K562 (cell line): ENCODE data around the gene ADAMTSL3. TPM values are rescaled to one million over a fixed set of nuclear protein-coding genes. Genes with fewer than 3 reads are reported as not detected.

Source experiments
- ATAC-seq: fragments of 200-7000 bp; cut with Tn5 transposase; 3 replicates; pipeline ENCODE4 v1.9.1; 2020; ENCODE audit warnings: moderate library complexity
- BruUV-seq: library from RNA; stranded (reverse); fragments of 400-500 nt; replicated peaks from 2 replicates; lab custom pipeline; 2021; lab: Mats Ljungman, UMichigan
- CTCF ChIA-PET: fragments of 300-600 bp; formaldehyde crosslinking; extraction: SDS; loops from one replicate; lab custom pipeline; 2021; ENCODE audit warnings: low intra/inter-chr PET ratio; lab: Yijun Ruan, JAX
- POLR2A ChIA-PET: fragments of 300-600, 350-650 bp; sonication (Branson Sonifier 250); formaldehyde crosslinking; extraction: SDS; loops from one replicate; lab custom pipeline; 2021; ENCODE audit warnings: antibody characterized with exemption, inconsistent platforms; lab: Yijun Ruan, JAX
- DNase-seq, 4 experiments: peaks; one replicate each; pipeline versions ENCODE4 v3.0.0 to v3.0.0-alpha.2; 2011 to 2018; ENCODE audit warnings: low spot score in 3 of 4, mixed read lengths in 3 of 4; ENCODE audit errors: extremely low read depth in 1 of 4
- FAIRE-seq: peaks from 2 replicates; lab custom pipeline; 2011; peaks lifted over from hg19 to GRCh38; lab: Jason Lieb, UNC
- H2AFZ ChIP-seq: 2 replicates; pipeline ENCODE4 v1.6.0; 2011; ENCODE audit warnings: low read depth, low read length, control low read depth, inconsistent platforms
- H3K27ac ChIP-seq: fragments of 200-600 bp; 3 replicates; pipeline ENCODE4 v1.8.0; 2011; ENCODE audit warnings: low read depth, mild to moderate bottlenecking, control low read depth, inconsistent platforms, low read length, moderate library complexity, mixed read lengths; ENCODE audit errors: extremely low read depth
- H3K27me3 ChIP-seq, 2 experiments: fragments of 300-600 bp in 1 of 2; 2 replicates in 1 of 2; 3 replicates in 1 of 2; pipeline versions ENCODE4 v1.6.0 to v1.8.0; 2011; ENCODE audit warnings: inconsistent platforms in 2 of 2, low read length in 2 of 2, mild to moderate bottlenecking in 1 of 2, mixed read lengths in 1 of 2, moderate library complexity in 1 of 2; ENCODE audit not compliant: control insufficient read depth in 2 of 2, insufficient read depth in 2 of 2
- H3K36me3 ChIP-seq: fragments of 300-600 bp; 3 replicates; pipeline ENCODE4 v1.8.0; 2011; ENCODE audit warnings: mild to moderate bottlenecking, low read length, inconsistent platforms; ENCODE audit not compliant: control insufficient read depth, insufficient read depth
- H3K4me1 ChIP-seq, 2 experiments: fragments of 200-600 bp in 1 of 2; replicated peaks in 1 of 2; 2 replicates in 1 of 2; 3 replicates in 1 of 2; pipeline versions ENCODE4 v1.5.1 to v1.8.0; 2011; ENCODE audit warnings: inconsistent platforms in 2 of 2, low read length in 2 of 2, mild to moderate bottlenecking in 1 of 2, mixed read lengths in 1 of 2, moderate library complexity in 1 of 2; ENCODE audit not compliant: control insufficient read depth in 2 of 2, insufficient read depth in 2 of 2
- H3K4me2 ChIP-seq: 2 replicates; pipeline ENCODE4 v1.6.1; 2011; ENCODE audit warnings: low read length, control low read depth, inconsistent platforms, mixed read lengths; ENCODE audit not compliant: insufficient read depth
- H3K4me3 ChIP-seq: fragments of 200-600 bp; sonication (generic), shearing (Covaris generic); 2 replicates; pipeline ENCODE4 v1.5.1; 2016; ENCODE audit warnings: control low read depth, inconsistent platforms
- H3K79me2 ChIP-seq: fragments of 200-600 bp; 3 replicates; pipeline ENCODE4 v1.8.0; 2011; ENCODE audit warnings: low read length, inconsistent platforms; ENCODE audit not compliant: control insufficient read depth, insufficient read depth
- H3K9ac ChIP-seq, 2 experiments: 2 replicates each; pipeline versions ENCODE4 v1.6.0 to v1.6.1; 2011; ENCODE audit warnings: low read depth in 2 of 2, low read length in 2 of 2, control low read depth in 1 of 2, inconsistent platforms in 1 of 2, mild to moderate bottlenecking in 1 of 2, mixed read lengths in 1 of 2; ENCODE audit not compliant: insufficient read depth in 1 of 2
- H3K9me1 ChIP-seq: one replicate; pipeline ENCODE4 v1.6.0; 2011; ENCODE audit warnings: inconsistent platforms, mild to moderate bottlenecking, low read length, moderate library complexity; ENCODE audit not compliant: control insufficient read depth, insufficient read depth
- H3K9me3 ChIP-seq: replicated peaks from 2 replicates; pipeline ENCODE4 v1.5.1; 2011; ENCODE audit warnings: low read depth, low read length, inconsistent platforms; ENCODE audit not compliant: control insufficient read depth, insufficient read depth
- H4K20me1 ChIP-seq: replicated peaks from 2 replicates; pipeline ENCODE4 v1.6.1; 2011; ENCODE audit warnings: low read length, inconsistent platforms, mixed read lengths; ENCODE audit not compliant: control insufficient read depth, insufficient read depth
- ATF1 ChIP-seq, 2 experiments: fragments of 450-650 bp in 1 of 2; IDR thresholded peaks; 2 replicates each; pipeline ENCODE4 v1.6.1; 2016; ENCODE audit warnings: missing compliant biosample characterization in 1 of 2, missing genetic modification characterization in 1 of 2
- DACH1 ChIP-seq: fragments of 450-650 bp; IDR thresholded peaks from 2 replicates; pipeline ENCODE4 v1.6.1; 2018; ENCODE audit not compliant: partially characterized antibody
- MBD1 ChIP-seq: fragments of 250-450 bp; sonication (Bioruptor Pico); IDR thresholded peaks from 2 replicates; pipeline ENCODE4 v1.8.0; 2022; ENCODE audit warnings: inconsistent platforms
- MXD1 ChIP-seq: fragments of 250-450 bp; sonication (Bioruptor Pico); IDR thresholded peaks from 2 replicates; pipeline ENCODE4 v1.8.0; 2021; ENCODE audit warnings: borderline replicate concordance, mild to moderate bottlenecking, moderate library complexity; ENCODE audit not compliant: poor library complexity, severe bottlenecking
- TRIM24 ChIP-seq, 2 experiments: fragments of 450-650 bp; IDR thresholded peaks; 2 replicates each; pipeline ENCODE4 v1.6.1; 2016
- WGBS: fragments of 100-300 bp; shearing (Covaris generic); methylation state at CpG from one replicate; pipeline ENCODE4 v1.1.6; 2016; ENCODE audit warnings: low coverage, mixed read lengths; ENCODE audit not compliant: insufficient coverage; ENCODE audit errors: missing lambda C conversion rate; 5-methylcytosine and 5-hydroxymethylcytosine counted together
- in situ Hi-C: fragments of 300-500 bp; cut with MboI; formaldehyde crosslinking; loops from 4 replicates; pipeline ENCODE4 v1.15.0; 2018; ENCODE audit warnings: inconsistent platforms, mixed read lengths
- intact Hi-C: fragments of 100-400 bp; cut with micrococcal nuclease; formaldehyde crosslinking; loops from 2 replicates; pipeline ENCODE4 v1.14.2; 2022
- polyA plus RNA-seq, 8 experiments: library from polyadenylated mRNA; depleted of rRNA in 4 of 8; stranded (reverse) in 5 of 8; unstranded in 3 of 8; fragments of >200 nt; fragmentation: Nextera tagmentation in 2 of 8; fragmentation: Illumina TruSeq in 1 of 8; extraction: Ambion mirVana in 2 of 8; extraction: Trizol in 1 of 8; gene quantifications; 2 replicates each; pipeline versions ENCODE4 v1.2.1 to v1.2.3, GENCODE V29; 2011 to 2014; ENCODE audit warnings: inconsistent platforms in 1 of 8, missing spikeins in 1 of 8
- total RNA-seq, 7 experiments: library from RNA; depleted of rRNA in 6 of 7; stranded (reverse); fragments of >200 nt in 6 of 7; fragmentation: Illumina TruSeq in 2 of 7; extraction: Trizol in 2 of 7; gene quantifications; 2 replicates each; pipeline versions ENCODE4 v1.2.1 to v1.2.3, GENCODE V29; 2011 to 2021; ENCODE audit warnings: low replicate concordance in 1 of 7

ADAMTSL3 gene
- total and polyA plus RNA-seq, 9 of the 15 experiments (the other 6 are each of a cell fraction or from before 2014, with no cell fraction given), result 0.01 to 0.18 (median 0.07) TPM; not detected in 3

- Histone ChIP-seq H3K4me2 (no peak overlapping the region), H3K79me2 (no peaks in the 10 kb centered on the region), H2AFZ (no peak overlapping the region), H3K4me3 (no peak overlapping the region), H3K9me1 (no peaks in the 10 kb centered on the region), H3K27ac (no peak overlapping the region), H3K9me3 (no peaks in the 10 kb centered on the region), H3K4me1 (no peaks in the 10 kb centered on the region), H3K27me3 (no peaks in the 10 kb centered on the region), H3K36me3 (no peaks in the 10 kb centered on the region), H4K20me1 (no peaks in the 10 kb centered on the region), H3K9ac (no peak overlapping the region)
- TF ChIP-seq MBD1 (CRISPR knock-in tag), result no peak
- TF ChIP-seq DACH1, result no peak
- TF ChIP-seq TRIM24 (IDR thresholded peaks at IDR 0.05), result no peak
- no peak for TF ChIP-seq MXD1 (CRISPR knock-in tag)
- no peak for TF ChIP-seq ATF1 (CRISPR knock-in tag; IDR thresholded peaks at IDR 0.05)
- TF ChIP-seq ATF1 (tag; IDR thresholded peaks at IDR 0.05), result no peak
- in situ Hi-C loops, result no loop called here
- WGBS, result 35% methylated on average over 9 of the region's 9 CpGs
- FAIRE-seq (no peak), ATAC-seq (no peak), DNase-seq (no peak)
- intact Hi-C loops, result no loop called here
- POLR2A ChIA-PET, result interaction anchor here (1.1 kb wide), 1 partner anchor 25 kb away, joined by 3 read pairs; no protein-coding TSS in a partner anchor
- no TSS peak for BruUV-seq
- CTCF ChIA-PET, result no interaction called here
Measured at GRCh38 chr15:83610901-83611685, 42.8 kb upstream of the ADAMTSL3 start.
